Right lobe of liver (tissue), 4 donors: Measurements from ENCODE around the gene PAX3.

ENCODE experiments used
- CTCF ChIP-seq, 4 donors: fragments of 200-600 bp in 3 of 4; fragments of 450-650 bp in 1 of 4; IDR thresholded peaks; one replicate each; pipeline versions ENCODE4 v1.5.1 to v1.8.0; 2016 to 2022; ENCODE audit warnings: antibody characterized with exemption in 4 of 4, mild to moderate bottlenecking in 2 of 4
- POLR2A ChIP-seq: fragments of 450-650 bp; IDR thresholded peaks from one replicate; pipeline ENCODE4 v1.6.1; 2017; ENCODE audit warnings: antibody characterized with exemption, mild to moderate bottlenecking
- donor health status: DM: no; HTN: no; CAD: no.
- donor health status: DM: no; HTN: no; CAD: no.
- donor health status: DM: no; HTN: yes; CAD: no.

GRCh38 chr2:222169346-222169745 lies 129.5 kb downstream of the PAX3 start:
- no peak for TF ChIP-seq CTCF (IDR thresholded peaks at IDR 0.05)
- no peak for TF ChIP-seq POLR2A
